ENCODE measurements around the gene MICAL3.

DNA sequence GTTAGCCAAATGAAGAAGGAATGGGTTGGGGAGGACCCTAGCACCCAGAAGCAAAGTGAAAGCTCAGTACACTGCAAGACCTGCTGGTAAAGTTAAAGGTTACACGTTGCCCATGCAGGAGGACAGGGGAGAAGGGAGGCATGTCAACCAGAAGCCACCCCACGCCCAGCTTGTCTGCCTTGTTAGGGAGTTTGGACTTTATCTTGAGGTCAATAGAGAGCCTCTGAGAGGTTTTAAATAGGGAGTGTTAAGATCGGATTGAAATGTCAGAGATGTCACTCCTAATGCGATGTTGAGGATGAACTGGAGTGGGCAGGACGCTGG, 34.7 kb upstream of the MICAL3 start:
- TF ChIP-seq, protein P1, sequence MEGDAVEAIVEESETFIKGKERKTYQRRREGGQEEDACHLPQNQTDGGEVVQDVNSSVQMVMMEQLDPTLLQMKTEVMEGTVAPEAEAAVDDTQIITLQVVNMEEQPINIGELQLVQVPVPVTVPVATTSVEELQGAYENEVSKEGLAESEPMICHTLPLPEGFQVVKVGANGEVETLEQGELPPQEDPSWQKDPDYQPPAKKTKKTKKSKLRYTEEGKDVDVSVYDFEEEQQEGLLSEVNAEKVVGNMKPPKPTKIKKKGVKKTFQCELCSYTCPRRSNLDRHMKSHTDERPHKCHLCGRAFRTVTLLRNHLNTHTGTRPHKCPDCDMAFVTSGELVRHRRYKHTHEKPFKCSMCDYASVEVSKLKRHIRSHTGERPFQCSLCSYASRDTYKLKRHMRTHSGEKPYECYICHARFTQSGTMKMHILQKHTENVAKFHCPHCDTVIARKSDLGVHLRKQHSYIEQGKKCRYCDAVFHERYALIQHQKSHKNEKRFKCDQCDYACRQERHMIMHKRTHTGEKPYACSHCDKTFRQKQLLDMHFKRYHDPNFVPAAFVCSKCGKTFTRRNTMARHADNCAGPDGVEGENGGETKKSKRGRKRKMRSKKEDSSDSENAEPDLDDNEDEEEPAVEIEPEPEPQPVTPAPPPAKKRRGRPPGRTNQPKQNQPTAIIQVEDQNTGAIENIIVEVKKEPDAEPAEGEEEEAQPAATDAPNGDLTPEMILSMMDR (IDR thresholded peaks at IDR 0.05) = no peak
- TF ChIP-seq ZFX (IDR thresholded peaks at IDR 0.05; ENCODE audit: borderline replicate concordance) = no peak
